NOMO-1 treated with dmso at 0.1 percent for 144 hours (cell line): ENCODE measurements around the gene GCK.
"Not testable (repeated sequence)": the region's sequence is repeated elsewhere in the genome, so short reads cannot be mapped to it uniquely, and the experiment has no call there.

ENCODE experiments used
- DNase-seq: peaks from one replicate; lab custom pipeline; 2025; ENCODE audit not compliant: unreplicated experiment; lab: John Stamatoyannopoulos, UW

The GCK gene

GRCh38 chr7:44182827-44183226, 6.4 kb downstream of the GCK start:
- no peak for DNase-seq

GRCh38 chr7:44180631-44181030, 8.6 kb downstream of the GCK start:
- no peak for DNase-seq

GRCh38 chr7:44177570-44178131, 11.6 kb downstream of the GCK start:
- no peak for DNase-seq

- DNase-seq: no peak
These were observed 12.8 kb downstream of the GCK start for GRCh38 chr7:44176486-44176885.

GRCh38 chr7:44175730-44176129, 13.5 kb downstream of the GCK start:
- DNase-seq: no peak

- not testable (repeated sequence) for DNase-seq
These were observed 14.6 kb downstream of the GCK start for GRCh38 chr7:44174694-44174948.

- DNase-seq: no peak
These were observed 15.1 kb downstream of the GCK start for GRCh38 chr7:44173911-44174693.

GRCh38 chr7:44172803-44173424, 16.3 kb downstream of the GCK start:
- no peak for DNase-seq

- DNase-seq: no peak
These were observed 16.9 kb downstream of the GCK start for GRCh38 chr7:44172352-44172751.

- not testable (repeated sequence) for DNase-seq
These were observed 17.3 kb downstream of the GCK start for GRCh38 chr7:44171901-44172300.

- DNase-seq: no peak
These were observed 21.3 kb downstream of the GCK start for GRCh38 chr7:44167920-44168319.

- no peak for DNase-seq
These were observed 25.6 kb downstream of the GCK start for GRCh38 chr7:44163591-44163990.

GRCh38 chr7:44162785-44163395, 26.3 kb downstream of the GCK start:
- DNase-seq: no peak

- no peak for DNase-seq
These were observed 27.1 kb downstream of the GCK start for GRCh38 chr7:44162179-44162578.

- no peak for DNase-seq
These were observed 27.9 kb downstream of the GCK start for GRCh38 chr7:44161371-44161770.

- no peak for DNase-seq
These were observed 29.2 kb downstream of the GCK start for GRCh38 chr7:44159824-44160630.

- DNase-seq: no peak
These were observed 30.2 kb downstream of the GCK start for GRCh38 chr7:44158873-44159631.

GRCh38 chr7:44158096-44158872, 31.0 kb downstream of the GCK start:
- DNase-seq: no peak

GRCh38 chr7:44157116-44158080, 31.8 kb downstream of the GCK start:
- DNase-seq: no peak
